HG03103 (cell line): ENCODE data around the gene FARP2.
"Not testable (repeated sequence)": the region's sequence is repeated elsewhere in the genome, so short reads cannot be mapped to it uniquely, and the experiment has no call there.

Source experiments
- ATAC-seq: cut with Tn5 transposase; IDR thresholded peaks from one replicate; pipeline ENCODE4 v1.9.1; 2021; ENCODE audit warnings: low read depth; ENCODE audit not compliant: unreplicated experiment

Gene FARP2

DNA sequence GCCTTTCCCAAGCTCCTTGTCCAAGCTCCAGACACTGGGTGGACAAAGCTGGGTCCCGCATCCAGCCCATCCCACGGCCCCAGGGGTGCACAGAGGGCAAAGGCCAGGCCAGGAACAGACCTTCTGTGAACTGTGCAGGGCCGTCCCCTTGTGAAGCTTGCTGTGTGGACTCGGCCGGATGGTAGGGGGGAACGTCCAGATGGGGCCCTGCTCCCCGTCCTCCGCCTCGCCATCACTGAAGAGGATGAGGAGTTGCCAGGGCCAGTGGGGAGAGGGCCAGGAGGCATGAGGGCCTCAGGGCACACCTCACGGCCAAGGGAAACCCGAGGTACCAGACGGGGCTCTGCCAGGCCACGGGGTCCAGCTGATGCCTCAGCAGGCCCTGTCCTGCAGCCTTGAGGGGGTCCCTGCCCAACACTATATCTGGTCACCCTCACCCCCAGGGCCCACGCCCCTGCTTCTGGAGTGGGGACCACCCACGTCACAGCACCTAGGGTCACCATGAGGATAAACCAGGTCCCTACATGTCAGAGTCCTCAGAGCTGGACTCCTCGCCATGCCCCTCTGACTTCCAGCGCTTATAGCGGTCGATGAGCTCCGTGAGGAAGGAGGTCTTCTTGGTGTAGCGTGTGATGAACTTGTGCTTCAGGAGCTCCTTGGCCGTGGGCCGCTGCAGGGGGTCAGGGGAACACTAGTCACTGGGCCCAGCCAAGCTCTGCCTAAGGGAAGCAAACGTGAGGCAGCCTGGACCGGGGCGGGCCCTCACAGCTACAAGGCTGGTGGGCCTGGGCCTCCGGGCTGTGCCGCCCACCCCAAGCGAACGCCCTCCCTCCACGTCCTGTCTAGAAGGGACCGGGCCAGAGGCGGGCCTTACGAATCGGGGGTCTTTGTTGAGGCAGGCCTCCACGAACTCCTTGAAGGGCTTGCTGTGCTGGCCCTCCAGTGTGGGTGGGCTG, 142.3 kb downstream of the FARP2 start:
- no peak for ATAC-seq

DNA sequence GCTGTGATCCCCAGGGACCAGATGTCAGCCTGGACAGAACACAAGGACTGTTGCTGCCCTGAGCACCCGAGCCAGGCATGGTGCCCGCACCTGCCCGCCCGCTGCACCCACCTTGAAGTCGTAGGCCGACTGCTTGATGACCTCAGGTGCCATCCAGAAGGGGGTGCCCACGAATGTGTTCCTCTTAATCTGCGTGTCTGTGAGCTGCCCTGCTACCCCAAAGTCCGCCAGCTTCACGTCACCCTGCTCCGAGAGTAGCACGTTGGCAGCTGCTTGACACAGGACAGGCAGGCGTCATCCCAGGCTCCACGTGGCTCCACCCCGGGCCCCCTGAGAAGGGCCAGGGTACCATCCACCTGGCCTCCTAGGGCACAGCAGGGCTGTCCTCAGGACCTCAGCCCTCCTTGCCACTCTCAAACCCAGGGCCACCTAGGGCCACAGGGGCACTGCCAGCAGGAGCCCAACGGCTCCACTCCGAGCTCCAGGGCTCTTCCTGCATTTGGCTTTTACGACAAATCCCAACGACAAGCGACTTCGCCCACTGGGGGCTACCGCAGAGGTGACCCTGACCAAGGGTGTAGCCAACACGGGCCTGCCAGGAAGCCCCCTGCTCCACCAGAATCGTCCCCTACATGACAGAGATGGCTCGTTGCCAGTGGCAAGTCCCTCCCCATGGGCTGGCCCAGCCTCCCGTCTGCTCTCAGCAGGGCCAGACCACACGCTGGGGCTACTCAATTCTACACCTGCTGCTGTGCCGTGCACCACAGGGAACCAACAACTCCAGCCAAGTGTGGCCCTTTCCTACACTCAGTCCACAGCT, 143.3 kb downstream of the FARP2 start:
- ATAC-seq = no peak

GRCh38 chr2:241500016-241500415, 143.9 kb downstream of the FARP2 start:
- ATAC-seq = no peak

DNA sequence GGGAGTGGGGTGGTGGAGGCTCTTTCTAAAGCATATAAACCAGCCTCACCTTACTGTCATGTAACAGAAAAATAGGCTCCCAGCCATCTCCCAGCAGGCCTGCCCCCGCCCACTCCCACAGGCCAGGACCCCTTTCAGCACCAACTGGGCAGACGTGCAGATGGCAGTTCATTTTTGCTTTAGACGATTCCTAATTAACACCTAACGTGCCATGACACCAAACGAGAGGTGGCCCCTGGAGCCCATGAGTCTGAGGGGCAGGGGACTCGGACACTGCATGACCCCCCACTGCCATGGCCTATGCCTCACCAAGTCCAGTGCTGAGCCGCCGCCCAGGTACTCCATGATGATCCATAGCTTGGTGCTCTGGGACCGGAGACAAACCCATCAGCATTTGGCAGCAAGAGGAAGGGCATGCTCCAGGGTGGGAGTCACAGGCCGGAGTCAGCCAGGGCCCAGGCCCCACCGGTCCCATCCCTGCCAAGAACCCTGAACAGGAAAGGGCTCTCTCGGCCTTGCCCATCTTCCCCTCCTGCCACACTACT, 144.4 kb downstream of the FARP2 start:
- ATAC-seq = no peak

- ATAC-seq = no peak
Observed at GRCh38 chr2:241501099-241501541, 145.0 kb downstream of the FARP2 start.

GRCh38 chr2:241501551-241501950, 145.5 kb downstream of the FARP2 start:
- ATAC-seq = no peak

DNA sequence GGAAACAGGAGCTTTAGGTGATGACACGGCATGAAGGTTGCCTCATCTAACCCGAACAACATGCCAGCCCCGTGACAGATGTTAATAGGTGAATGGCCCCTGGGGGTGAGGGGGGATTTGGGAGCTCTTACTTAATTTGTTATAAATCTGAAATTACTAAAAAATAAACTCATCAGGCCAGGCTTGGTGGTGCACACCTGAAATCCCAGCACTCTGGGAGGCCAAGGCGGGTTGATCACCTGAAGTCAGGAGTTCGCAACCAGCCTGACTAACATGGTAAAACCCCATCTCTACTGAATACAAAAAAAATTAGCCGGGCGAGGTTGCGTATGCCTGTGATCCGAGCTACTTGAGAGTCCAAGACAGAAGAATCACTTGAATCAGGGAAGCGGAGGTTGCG, 146.2 kb downstream of the FARP2 start:
- no peak for ATAC-seq

DNA sequence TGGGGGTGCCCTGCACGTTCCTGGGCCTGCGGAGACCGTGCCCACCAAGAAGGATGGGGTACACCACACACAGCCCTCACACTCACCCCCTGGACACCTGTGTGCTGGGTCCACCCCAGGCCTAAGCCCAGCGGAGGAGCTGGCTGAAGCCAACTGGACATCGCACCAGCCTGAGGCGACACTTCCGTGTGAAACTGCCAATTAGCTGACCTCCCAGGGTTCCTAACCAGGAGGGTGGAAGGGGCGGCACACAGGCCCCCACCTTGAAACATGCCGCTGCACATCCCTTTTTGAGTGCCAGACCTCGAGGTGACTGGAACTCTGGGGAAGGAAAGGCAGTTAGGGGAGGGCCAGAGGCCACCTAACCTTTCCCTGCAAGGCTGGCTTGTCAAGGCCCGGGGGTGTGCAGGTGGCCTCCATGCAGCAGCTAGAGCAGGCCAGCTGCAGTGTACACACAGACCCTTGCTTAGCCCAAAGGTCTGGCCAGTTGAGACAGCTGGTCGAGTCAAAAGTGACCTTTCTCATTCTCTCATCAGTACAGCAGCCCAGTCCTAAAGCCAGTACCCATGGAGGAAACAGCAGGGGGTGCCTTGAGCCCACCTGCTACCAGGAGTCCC, 147.8 kb downstream of the FARP2 start:
- no peak for ATAC-seq

DNA sequence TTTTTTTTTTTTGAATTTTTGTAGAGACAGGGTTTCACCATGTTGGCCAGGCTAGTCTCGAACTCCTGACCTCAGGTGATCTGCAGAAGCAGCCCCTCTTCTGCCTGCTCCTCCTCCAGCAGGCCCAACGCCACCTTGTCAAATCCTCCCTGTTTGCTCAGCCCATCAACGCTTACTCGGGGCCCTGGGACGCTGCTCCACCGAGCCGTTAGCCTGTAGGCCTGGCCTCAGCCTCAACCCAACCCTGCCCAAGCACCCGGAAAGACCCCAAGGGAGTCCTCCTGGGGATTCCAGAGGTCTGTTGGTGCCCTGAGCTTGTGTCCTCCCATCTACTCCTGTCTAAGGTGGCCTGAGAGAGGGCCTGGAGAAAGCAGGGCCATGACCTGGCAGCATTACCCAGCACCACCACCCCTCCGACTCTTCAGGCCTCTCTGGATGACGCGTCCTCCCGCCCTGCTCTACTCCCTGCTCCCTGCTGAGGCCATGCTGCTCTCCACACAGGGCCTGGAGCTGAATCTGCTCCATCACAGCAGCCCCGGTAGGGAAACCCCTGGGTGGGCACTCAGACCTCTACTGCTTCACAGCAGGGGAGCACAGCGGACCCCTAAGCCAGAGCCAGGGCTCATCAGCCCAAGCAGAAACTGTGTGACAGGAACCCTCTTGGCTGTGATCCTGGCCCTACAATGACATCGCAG, 149.1 kb downstream of the FARP2 start:
- no peak for ATAC-seq

GRCh38 chr2:241505781-241506201, 149.7 kb downstream of the FARP2 start:
- no peak for ATAC-seq

GRCh38 chr2:241506317-241506716, 150.2 kb downstream of the FARP2 start:
- ATAC-seq = not testable (repeated sequence)

- no peak for ATAC-seq
Observed at GRCh38 chr2:241506793-241507429, 150.8 kb downstream of the FARP2 start.

- ATAC-seq = peak; percentile 24
Observed at GRCh38 chr2:241507430-241508239, 151.6 kb downstream of the FARP2 start.

DNA sequence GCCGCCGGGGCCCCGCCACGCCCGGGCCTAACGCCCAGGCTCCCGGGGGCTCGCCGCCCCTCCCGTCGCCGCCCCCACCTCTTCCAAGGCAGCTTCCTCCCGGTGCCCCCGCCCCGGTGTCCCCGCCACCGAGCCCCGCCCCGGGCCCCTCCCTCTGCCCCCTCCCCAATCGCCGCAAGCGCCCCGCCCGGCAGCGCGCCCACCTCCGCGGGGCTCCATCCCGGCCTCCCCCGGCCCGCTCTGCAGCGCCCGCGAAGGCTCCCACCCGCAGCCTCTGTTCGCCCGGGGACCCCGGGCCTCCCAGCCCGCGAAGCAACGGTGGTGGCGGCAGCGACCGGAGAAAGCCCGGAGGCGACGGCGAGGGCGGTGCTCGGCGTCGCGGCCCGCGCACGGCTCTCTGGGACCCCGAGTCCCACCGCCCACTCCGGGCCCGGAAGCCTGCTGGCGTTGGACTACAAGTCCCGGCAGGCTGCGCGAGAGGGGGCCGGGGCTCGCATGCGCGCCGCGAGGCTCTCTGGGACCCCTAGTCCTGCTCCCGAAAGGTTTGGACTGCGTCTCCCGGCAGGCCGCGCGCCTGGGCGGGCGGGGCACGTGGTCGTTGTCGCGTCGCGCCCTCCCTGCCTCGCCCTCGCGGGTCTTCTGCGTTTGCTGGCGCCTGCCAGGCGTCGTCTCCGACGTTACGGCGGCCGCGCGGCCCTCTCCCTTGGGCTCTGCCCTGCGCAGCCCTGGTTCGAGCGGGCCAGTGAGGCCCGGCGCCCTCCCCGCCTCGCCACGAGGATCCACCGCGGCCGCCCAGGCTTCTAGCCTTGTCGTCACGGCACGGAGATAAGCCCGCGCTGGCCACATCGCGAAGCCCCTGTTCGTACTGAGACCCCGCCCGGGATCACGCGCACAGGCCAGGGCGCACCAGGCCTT, 152.4 kb downstream of the FARP2 start, which contains the start of gene STK25:
STK25 (minus strand) TSS at position 345 of the 915 bp plus-strand sequence. CDS start 549 bp downstream, outside the sequence.
- ATAC-seq = peak; percentile 79

DNA sequence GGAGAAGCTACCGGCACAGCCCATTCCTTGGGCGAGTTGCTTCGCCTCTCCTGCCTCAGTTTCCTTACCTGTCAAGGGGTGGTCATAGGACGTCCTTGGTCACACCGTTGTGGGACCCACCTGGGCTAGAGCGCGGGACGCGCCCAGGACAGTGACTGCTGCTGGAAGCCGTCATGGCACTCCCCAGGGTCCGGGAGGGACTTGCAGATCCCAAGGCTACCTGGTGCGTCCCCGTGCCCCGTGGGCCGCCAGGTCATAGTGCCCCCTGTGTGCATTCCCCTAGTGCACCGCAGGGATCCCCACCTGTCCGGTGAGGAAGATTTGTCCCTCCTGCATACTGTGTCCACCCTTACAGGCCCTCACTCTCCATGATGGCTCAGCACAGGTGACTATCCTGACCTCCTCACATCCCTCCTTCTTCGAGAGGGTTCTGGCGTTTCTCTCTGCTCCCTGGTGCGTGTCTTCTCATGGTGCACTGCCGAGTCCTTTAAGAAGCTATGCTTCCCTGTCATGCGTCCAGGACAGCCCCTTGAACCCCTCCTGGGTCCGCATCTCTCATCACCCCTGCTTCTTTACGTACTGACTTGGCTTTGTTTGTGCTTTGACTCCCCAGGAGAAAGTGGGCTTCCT, 153.2 kb downstream of the FARP2 start:
- no peak for ATAC-seq

- ATAC-seq = no peak
Observed at GRCh38 chr2:241511091-241511741, 155.1 kb downstream of the FARP2 start.

GRCh38 chr2:241514553-241514952, 158.5 kb downstream of the FARP2 start:
- no peak for ATAC-seq
